GM18519 (cell line): ENCODE measurements around the gene POLR2C.
"Not testable (repeated sequence)": the region's sequence is repeated elsewhere in the genome, so short reads cannot be mapped to it uniquely, and the experiment has no call there.

Source experiments
- ATAC-seq: cut with Tn5 transposase; IDR thresholded peaks from one replicate; pipeline ENCODE4 v1.9.1; 2021; ENCODE audit warnings: mild to moderate bottlenecking, moderate library complexity; ENCODE audit not compliant: unreplicated experiment, low FRiP score

The POLR2C gene

DNA sequence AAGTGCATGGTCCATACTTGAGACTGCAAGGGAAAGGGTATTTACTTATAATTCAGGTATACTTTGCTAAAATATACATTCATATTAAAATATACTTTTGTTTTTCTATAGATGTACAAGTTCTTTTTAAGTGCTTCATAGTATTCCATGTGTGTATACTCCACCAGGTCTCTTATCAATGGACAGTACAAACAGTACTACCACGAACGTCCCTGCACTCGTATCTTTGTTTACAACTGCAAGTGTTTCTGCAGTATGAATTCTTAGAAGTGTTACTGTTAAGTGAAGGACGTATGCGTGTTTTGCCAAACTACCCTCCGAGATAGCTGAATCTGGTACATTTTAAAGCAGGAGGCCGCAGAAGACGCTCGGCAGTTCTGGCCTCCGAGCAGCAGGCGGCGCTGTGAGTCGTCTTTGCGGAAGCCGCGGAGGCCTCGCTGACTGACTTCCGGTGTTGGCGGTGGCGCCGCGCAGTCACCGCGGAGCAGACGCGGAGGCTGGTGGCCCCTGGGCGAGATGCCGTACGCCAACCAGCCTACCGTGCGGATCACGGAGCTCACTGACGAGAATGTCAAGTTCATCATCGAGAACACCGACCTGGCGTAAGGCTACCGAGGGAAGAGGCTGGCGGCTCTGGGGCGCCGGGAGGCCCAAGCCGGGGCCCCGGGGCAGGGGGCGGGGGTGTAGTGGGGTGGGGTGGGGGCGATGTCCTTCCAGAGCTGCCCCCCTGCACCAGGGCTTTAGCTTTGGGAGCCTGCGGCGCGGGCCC is at the start of gene POLR2C:
Gene POLR2C, plus strand, starts transcription at position 471 of the 769 bp plus-strand sequence. Its CDS starts 46 bp downstream, at position 517.
- peak; percentile 54 for ATAC-seq

- peak; percentile 70 for ATAC-seq
Observed at GRCh38 chr16:57413301-57413730, 49.2 kb upstream of the POLR2C start.

- ATAC-seq: no peak
Observed at GRCh38 chr16:57413733-57414132, 48.7 kb upstream of the POLR2C start.

- ATAC-seq: no peak
Observed at GRCh38 chr16:57416084-57416483, 46.4 kb upstream of the POLR2C start.

DNA sequence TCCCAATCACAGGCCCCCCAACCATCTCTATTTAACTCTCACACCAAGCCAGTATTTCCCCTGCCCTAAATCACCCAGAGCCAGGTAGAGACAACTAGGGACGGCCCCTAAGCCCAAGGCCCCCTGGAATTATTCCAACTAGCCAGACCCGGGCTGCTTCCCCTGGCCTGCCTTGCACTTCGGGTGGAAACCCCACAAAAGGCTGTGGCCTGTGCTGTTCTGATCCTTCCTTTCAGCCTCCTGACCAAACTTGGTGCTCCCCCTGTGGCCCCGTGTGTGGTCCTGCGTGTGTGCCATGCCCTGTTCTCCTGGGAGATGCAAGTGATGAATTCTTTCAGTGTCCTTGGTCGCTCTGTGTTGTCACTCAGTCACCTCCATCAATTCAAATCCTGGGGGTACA is 43.0 kb upstream of the POLR2C start:
- ATAC-seq: no peak

- no peak for ATAC-seq
Observed at GRCh38 chr16:57422026-57422944, 40.2 kb upstream of the POLR2C start.

DNA sequence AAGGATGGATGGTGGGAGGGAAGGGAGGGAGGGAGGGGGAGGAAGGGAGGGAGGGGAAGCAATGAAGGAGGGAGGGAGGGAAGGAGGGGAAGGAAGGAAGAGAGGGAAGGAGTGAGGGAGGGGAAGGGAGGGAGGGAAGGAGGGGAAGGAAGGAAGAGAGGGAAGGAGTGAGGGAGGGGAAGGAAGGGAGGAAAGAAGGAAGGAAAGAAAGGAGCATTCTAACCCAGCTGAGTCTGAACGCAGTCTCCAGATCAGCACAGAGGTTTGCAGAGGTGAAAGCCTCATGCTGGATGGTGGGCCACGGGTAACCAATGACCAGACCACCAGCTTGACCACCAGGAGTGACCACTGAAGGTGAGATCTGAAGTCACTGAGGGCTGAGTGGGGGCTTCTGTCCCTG is 39.3 kb upstream of the POLR2C start:
- no peak for ATAC-seq

- no peak for ATAC-seq
Observed at GRCh38 chr16:57424583-57424982, 37.9 kb upstream of the POLR2C start.

DNA sequence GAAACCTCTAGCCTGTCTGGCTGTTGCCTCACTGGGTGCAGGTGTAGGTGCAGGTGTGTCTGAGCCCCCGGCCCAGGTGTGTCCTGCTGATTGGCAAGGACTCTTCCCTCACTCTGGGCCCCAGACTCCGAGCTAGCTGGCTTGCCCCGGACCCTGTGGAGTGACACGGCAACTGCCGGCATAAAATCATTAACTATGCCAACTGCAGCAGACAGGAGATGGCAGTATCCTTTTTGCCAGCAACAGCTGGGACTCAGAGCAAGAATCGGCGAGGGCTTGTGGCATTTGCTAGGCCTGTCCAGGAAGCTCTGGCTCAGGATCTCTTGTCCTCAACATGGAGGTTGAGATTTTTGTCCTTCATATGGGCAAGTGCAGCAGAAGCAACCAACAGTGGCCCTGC is 36.1 kb upstream of the POLR2C start:
- ATAC-seq: no peak

DNA sequence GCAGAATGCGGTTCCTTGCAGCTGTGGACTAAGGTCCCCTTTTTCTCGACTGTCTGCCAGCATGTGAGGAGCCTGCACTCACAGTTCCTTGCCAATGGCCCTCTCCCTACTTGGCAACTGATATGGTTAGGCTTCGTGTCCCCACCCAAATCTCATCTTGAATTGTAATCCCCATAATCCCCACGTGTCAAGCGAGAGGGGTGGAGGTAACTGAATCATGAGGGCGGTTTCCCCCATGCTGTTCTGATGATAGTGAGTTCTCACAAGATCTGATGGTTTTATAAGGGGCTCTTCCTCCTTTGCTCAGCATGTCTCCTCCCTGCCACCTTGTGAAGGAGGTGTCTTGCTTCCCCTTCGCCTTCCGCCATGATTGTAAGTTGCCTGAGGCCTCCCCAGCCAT is 35.2 kb upstream of the POLR2C start:
- no peak for ATAC-seq

DNA sequence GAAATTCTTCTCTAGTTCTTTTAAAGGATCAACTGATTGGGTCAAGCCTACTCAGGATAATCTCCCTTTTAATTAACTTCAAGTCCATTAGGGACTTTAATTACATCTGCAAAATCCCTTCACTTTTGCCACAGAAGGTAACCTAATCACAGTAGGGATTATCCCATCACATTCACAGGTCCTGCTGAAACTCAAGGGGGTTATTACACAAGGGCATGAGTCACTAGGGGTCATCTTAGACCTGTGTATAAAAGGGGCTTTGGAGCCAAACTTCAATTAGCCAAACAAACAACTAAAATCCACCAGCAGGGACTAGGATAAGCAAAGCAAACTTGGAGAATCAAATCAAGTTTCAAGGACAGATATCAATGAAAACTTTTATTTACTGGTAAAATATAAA is 34.7 kb upstream of the POLR2C start:
- no peak for ATAC-seq

DNA sequence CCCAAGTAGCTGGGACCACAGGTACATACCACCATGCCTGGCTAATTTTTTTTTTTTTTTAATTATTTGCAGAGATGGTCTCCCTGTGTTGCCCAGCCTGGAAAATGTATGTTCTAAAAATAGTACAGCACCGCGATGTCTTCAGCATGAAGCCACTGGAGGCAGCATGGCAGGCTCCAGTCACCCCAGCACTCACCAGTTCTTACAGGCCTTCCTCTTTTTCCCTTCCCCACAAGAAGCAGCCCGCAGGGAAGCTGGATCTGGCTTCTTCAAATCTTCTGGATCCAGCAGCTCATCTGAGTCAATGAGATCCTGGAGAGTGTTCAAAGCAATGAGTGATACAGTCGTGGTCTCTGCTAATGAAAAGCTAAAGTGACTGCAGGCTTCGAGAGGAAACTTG is 31.5 kb upstream of the POLR2C start:
- no peak for ATAC-seq

DNA sequence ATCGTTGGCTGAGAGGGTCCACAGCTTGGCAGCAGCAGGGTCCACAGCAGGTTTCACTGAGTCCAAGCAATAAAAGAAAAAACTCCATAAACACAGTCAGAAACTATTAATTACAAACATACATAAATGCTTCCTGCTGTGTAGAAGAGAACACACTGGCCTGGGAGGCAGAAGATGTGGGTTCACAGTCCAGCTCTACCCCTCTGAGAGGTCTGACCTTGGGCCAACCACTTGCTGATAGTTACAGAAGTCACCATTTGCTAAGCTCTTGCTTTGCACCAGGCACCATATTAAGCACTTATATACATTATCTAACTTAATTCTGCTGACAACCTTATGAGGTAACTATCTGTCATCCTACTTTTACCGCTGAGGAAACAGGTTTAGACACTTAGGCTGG is 30.0 kb upstream of the POLR2C start:
- ATAC-seq: no peak

DNA sequence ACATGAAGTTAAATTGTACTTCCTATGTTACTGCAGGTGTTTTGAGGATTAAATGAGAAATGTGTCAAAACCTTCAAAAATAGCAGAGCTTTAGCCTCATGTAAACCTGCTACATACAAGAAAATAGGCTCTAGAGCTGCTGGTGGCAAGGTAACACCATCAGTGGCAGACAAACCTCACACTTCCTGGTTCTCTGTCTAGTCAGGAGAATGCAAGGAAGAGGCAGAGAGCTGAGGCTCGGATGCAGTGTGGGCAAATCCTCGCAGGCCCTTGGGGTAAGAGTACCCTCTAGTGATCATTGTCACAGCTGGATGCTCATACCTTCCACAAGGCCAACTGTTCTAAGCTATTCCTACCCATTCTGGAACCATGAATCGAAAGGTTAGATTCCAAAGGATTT is 29.5 kb upstream of the POLR2C start:
- no peak for ATAC-seq

DNA sequence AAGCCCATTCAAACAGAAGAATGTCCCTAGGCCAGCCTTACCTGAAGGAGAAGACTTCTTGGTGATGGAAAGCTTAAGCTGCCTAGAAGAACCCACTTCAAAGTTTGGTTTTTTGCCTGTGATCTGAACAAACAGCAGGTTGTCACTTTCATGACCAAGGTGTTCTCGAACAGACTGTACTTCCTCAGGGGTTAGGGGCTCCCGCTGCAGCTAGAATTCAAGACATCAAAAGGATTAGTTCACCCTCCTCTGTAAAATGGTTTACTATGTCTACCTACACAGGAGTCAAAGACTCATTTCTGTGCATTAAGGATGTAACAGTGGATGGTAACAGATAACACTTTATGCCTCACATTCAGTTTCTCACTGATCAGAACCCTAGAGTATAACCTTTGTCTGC is 28.5 kb upstream of the POLR2C start:
- ATAC-seq: no peak

GRCh38 chr16:57435838-57436237 is 26.6 kb upstream of the POLR2C start:
- ATAC-seq: no peak

- not testable (repeated sequence) for ATAC-seq
Observed at GRCh38 chr16:57439947-57440346, 22.5 kb upstream of the POLR2C start.

- ATAC-seq: not testable (repeated sequence)
Observed at GRCh38 chr16:57440551-57440950, 21.9 kb upstream of the POLR2C start.

GRCh38 chr16:57444711-57445110 is 17.8 kb upstream of the POLR2C start:
- ATAC-seq: no peak

DNA sequence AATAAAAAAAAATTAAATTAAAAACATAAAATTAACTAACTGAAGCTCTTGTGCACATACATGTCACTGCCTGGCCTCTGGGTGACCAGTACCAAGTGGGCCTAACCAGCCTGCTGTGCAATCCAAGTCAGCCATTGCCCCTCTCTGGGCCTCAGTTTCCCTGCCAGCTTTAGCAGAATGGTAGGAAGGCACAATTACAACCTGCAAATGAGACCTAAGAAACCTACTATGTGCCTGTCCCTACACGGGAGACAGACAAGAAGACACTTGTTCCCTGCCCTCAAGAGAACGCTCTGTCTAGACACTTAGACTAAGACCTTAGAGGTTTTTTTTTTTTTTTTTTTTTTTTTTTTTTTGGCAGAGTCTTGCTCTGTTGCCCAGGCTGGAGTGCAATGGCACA is 17.0 kb upstream of the POLR2C start:
- no peak for ATAC-seq

GRCh38 chr16:57446531-57447185 is 15.8 kb upstream of the POLR2C start:
- ATAC-seq: no peak
